Astrocyte (in vitro differentiated cells and primary cell): ENCODE results near the gene SOX5. TPM values are rescaled to one million over a fixed set of nuclear protein-coding genes. Genes with fewer than 3 reads are reported as not detected.

Source experiments
- DNase-seq: peaks from one replicate; pipeline ENCODE4 v3.0.0-alpha.2; 2010; ENCODE audit warnings: low read depth
- FAIRE-seq: peaks from 2 replicates; lab custom pipeline; 2011; peaks lifted over from hg19 to GRCh38; lab: Jason Lieb, UNC
- H2AFZ ChIP-seq: 2 replicates; pipeline ENCODE4 v1.6.0; 2012; ENCODE audit warnings: low read depth, low read length, inconsistent platforms
- H3K27ac ChIP-seq: 2 replicates; pipeline ENCODE4 v1.5.1; 2011; ENCODE audit warnings: low read depth, low read length, inconsistent platforms
- H3K27me3 ChIP-seq: 2 replicates; pipeline ENCODE4 v1.6.0; 2011; ENCODE audit warnings: low read length, inconsistent platforms; ENCODE audit not compliant: insufficient read depth
- H3K36me3 ChIP-seq: 2 replicates; pipeline ENCODE4 v1.5.1; 2011; ENCODE audit warnings: low read length, inconsistent platforms; ENCODE audit not compliant: insufficient read depth
- H3K4me1 ChIP-seq: 2 replicates; pipeline ENCODE4 v1.5.1; 2011; ENCODE audit warnings: low read length, inconsistent platforms; ENCODE audit not compliant: insufficient read depth
- H3K4me2 ChIP-seq: 2 replicates; pipeline ENCODE4 v1.6.0; 2012; ENCODE audit warnings: low read length, inconsistent platforms
- H3K4me3 ChIP-seq: 2 replicates; pipeline ENCODE4 v1.5.1; 2011; ENCODE audit warnings: low read depth, mild to moderate bottlenecking, low read length, inconsistent platforms; ENCODE audit not compliant: insufficient read depth
- H3K79me2 ChIP-seq: 2 replicates; pipeline ENCODE4 v1.6.0; 2012; ENCODE audit warnings: mild to moderate bottlenecking, low read length, inconsistent platforms; ENCODE audit not compliant: insufficient read depth
- H3K9ac ChIP-seq: 2 replicates; pipeline ENCODE4 v1.6.0; 2012; ENCODE audit warnings: mild to moderate bottlenecking, low read length, inconsistent platforms
- H3K9me3 ChIP-seq: 2 replicates; pipeline ENCODE4 v1.5.1; 2012; ENCODE audit warnings: low read depth, mild to moderate bottlenecking, low read length, inconsistent platforms; ENCODE audit not compliant: insufficient read depth
- H4K20me1 ChIP-seq: 2 replicates; pipeline ENCODE4 v1.6.0; 2012; ENCODE audit warnings: low read length, inconsistent platforms; ENCODE audit not compliant: insufficient read depth
- H3K27ac Mint-ChIP-seq: one replicate; pipeline ENCODE4 v1.8.0; 2021; ENCODE audit warnings: mild to moderate bottlenecking, mixed read lengths; ENCODE audit not compliant: unreplicated experiment
- H3K27me3 Mint-ChIP-seq: one replicate; pipeline ENCODE4 v1.8.0; 2021; ENCODE audit warnings: low read depth, mixed read lengths; ENCODE audit not compliant: unreplicated experiment
- H3K36me3 Mint-ChIP-seq: one replicate; pipeline ENCODE4 v1.8.0; 2021; ENCODE audit warnings: low read depth, mixed read lengths; ENCODE audit not compliant: unreplicated experiment
- H3K4me1 Mint-ChIP-seq: one replicate; pipeline ENCODE4 v1.8.0; 2021; ENCODE audit warnings: low read depth, mixed read lengths; ENCODE audit not compliant: unreplicated experiment
- H3K4me3 Mint-ChIP-seq: one replicate; pipeline ENCODE4 v1.8.0; 2021; ENCODE audit warnings: mild to moderate bottlenecking, moderate library complexity, mixed read lengths; ENCODE audit not compliant: unreplicated experiment
- H3K9me3 Mint-ChIP-seq: one replicate; pipeline ENCODE4 v1.8.0; 2021; ENCODE audit warnings: mild to moderate bottlenecking, mixed read lengths; ENCODE audit not compliant: unreplicated experiment
- CTCF ChIP-seq: IDR thresholded peaks from 2 replicates; pipeline ENCODE4 v1.5.1; 2011; ENCODE audit warnings: low read depth, mild to moderate bottlenecking, inconsistent platforms, low read length, moderate library complexity; ENCODE audit not compliant: insufficient read depth
- EZH2 ChIP-seq: IDR thresholded peaks from 2 replicates; pipeline ENCODE4 v1.6.1; 2012; ENCODE audit warnings: mild to moderate bottlenecking, low read length, inconsistent platforms; ENCODE audit not compliant: insufficient read depth
- total RNA-seq: library from RNA; stranded (reverse); gene quantifications from 2 replicates; pipeline ENCODE4 v1.2.1, GENCODE V29; 2021

The SOX5 gene
- total RNA-seq, 1 donor from 2014 or later: 13.7 TPM

- no peak for TF ChIP-seq EZH2
- no peak for TF ChIP-seq CTCF
- Histone ChIP-seq H3K4me1 (no peaks in the 10 kb centered on the region), H3K27me3 (no peaks in the 10 kb centered on the region), H3K4me2 (no peak overlapping the region), H2AFZ (no peak overlapping the region), H3K4me3 (no peak overlapping the region), H3K9me3 (no peaks in the 10 kb centered on the region), H4K20me1 (no peaks in the 10 kb centered on the region), H3K36me3 (no peaks in the 10 kb centered on the region), H3K79me2 (no peaks in the 10 kb centered on the region), H3K9ac (no peak overlapping the region), H3K27ac (no peak overlapping the region)
- H3K9me3 Mint-ChIP-seq: no peaks in the 10 kb centered on the region
- FAIRE-seq (no peak), DNase-seq (no peak)
- no peaks in the 10 kb centered on the region for H3K27me3 Mint-ChIP-seq
- no peaks in the 10 kb centered on the region for H3K36me3 Mint-ChIP-seq
- H3K4me3 Mint-ChIP-seq: no peak overlapping the region
- H3K4me1 Mint-ChIP-seq: peaks cover 2% of the 10 kb centered on the region
- H3K27ac Mint-ChIP-seq: no peak overlapping the region
Observed at GRCh38 chr12:23843958-23844357, 105.5 kb downstream of the SOX5 start.

GRCh38 chr12:23834076-23834475 lies 115.4 kb downstream of the SOX5 start:
- Histone ChIP-seq H3K4me3 (no peak overlapping the region), H3K79me2 (no peaks in the 10 kb centered on the region), H3K27me3 (no peaks in the 10 kb centered on the region), H3K9me3 (no peaks in the 10 kb centered on the region), H4K20me1 (no peaks in the 10 kb centered on the region), H3K27ac (no peak overlapping the region), H3K9ac (no peak overlapping the region), H2AFZ (no peak overlapping the region), H3K36me3 (no peaks in the 10 kb centered on the region), H3K4me2 (no peak overlapping the region), H3K4me1 (no peaks in the 10 kb centered on the region)
- no peak for TF ChIP-seq EZH2
- TF ChIP-seq CTCF: no peak
- FAIRE-seq (no peak), DNase-seq (peak; percentile 6)
- no peaks in the 10 kb centered on the region for H3K9me3 Mint-ChIP-seq
- no peak overlapping the region for H3K27ac Mint-ChIP-seq
- no peaks in the 10 kb centered on the region for H3K36me3 Mint-ChIP-seq
- H3K4me1 Mint-ChIP-seq: peaks cover 17% of the 10 kb centered on the region
- no peak overlapping the region for H3K4me3 Mint-ChIP-seq
- no peaks in the 10 kb centered on the region for H3K27me3 Mint-ChIP-seq

- DNase-seq: no peak
- no peak for FAIRE-seq
- Mint-ChIP-seq H3K36me3 (no peaks in the 10 kb centered on the region), H3K27me3 (no peaks in the 10 kb centered on the region), H3K27ac (no peak overlapping the region), H3K4me1 (peaks cover 21% of the 10 kb centered on the region), H3K4me3 (no peak overlapping the region), H3K9me3 (no peaks in the 10 kb centered on the region)
- H3K27me3 ChIP-seq: no peaks in the 10 kb centered on the region
- no peak overlapping the region for H2AFZ ChIP-seq
- H3K9me3 ChIP-seq: no peaks in the 10 kb centered on the region
- no peaks in the 10 kb centered on the region for H3K36me3 ChIP-seq
- no peak overlapping the region for H3K27ac ChIP-seq
- no peaks in the 10 kb centered on the region for H3K79me2 ChIP-seq
- H3K4me3 ChIP-seq: no peak overlapping the region
- H3K4me1 ChIP-seq: no peaks in the 10 kb centered on the region
- TF ChIP-seq EZH2 (no peak), CTCF (no peak)
- H3K4me2 ChIP-seq: no peak overlapping the region
- no peak overlapping the region for H3K9ac ChIP-seq
- H4K20me1 ChIP-seq: no peaks in the 10 kb centered on the region
Observed at GRCh38 chr12:23831739-23832138, 117.7 kb downstream of the SOX5 start.
